Activated T-cell treated with anti-CD3 and anti-CD28 coated beads, Interleukin-2, amount 50 U/mL, for 4 hours (primary cell): ENCODE results near the gene FAXC. TPM values are rescaled to one million over a fixed set of nuclear protein-coding genes. Genes with fewer than 3 reads are reported as not detected.

ENCODE experiments used
- ATAC-seq, 2 donors: fragments of 200-7000 bp; cut with Tn5 transposase; one replicate each; pipeline ENCODE4 v1.10.0; 2021
- DNase-seq: peaks from one replicate; pipeline ENCODE4 v3.0.0-alpha.2; 2020
- H3K27me3 Mint-ChIP-seq: one replicate; pipeline ENCODE4 v1.8.0; 2021; ENCODE audit warnings: low read depth, mixed read lengths
- H3K36me3 Mint-ChIP-seq: one replicate; pipeline ENCODE4 v1.8.0; 2022; ENCODE audit warnings: mixed read lengths; ENCODE audit not compliant: insufficient read depth
- H3K4me1 Mint-ChIP-seq: one replicate; pipeline ENCODE4 v1.8.0; 2021; ENCODE audit warnings: low read depth, mixed read lengths
- H3K4me3 Mint-ChIP-seq: one replicate; pipeline ENCODE4 v1.8.0; 2021; ENCODE audit warnings: mild to moderate bottlenecking, moderate library complexity, mixed read lengths
- H3K9me3 Mint-ChIP-seq: one replicate; pipeline ENCODE4 v1.8.0; 2021; ENCODE audit warnings: mixed read lengths
- total RNA-seq, 3 donors: library from RNA; stranded (reverse); gene quantifications; one replicate each; pipeline ENCODE4 v1.2.1, GENCODE V29; 2021

Gene FAXC
- total RNA-seq, 3 donors from 2014 or later, result not detected

DNA sequence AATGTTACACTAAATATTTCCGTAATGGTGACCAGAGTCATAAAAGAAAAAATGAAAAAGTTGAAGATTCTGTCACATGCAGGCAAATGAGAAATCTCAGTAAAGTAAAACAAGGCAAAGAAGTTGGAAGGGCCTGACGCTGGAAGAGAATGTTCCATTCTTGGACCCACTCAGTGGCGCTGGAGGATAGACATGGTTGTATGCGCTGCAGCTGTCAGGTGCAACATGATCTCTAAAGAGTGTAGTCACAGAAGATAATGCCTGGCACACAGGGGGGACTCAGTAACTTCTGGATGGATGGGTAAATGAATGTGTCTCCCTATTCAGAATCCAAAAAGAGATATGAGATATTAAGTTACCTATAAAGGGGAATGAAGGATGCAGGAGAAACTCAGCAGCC is 116.3 kb downstream of the FAXC start:
- ATAC-seq, result no peak
- H3K9me3 Mint-ChIP-seq, result no peaks in the 10 kb centered on the region

DNA sequence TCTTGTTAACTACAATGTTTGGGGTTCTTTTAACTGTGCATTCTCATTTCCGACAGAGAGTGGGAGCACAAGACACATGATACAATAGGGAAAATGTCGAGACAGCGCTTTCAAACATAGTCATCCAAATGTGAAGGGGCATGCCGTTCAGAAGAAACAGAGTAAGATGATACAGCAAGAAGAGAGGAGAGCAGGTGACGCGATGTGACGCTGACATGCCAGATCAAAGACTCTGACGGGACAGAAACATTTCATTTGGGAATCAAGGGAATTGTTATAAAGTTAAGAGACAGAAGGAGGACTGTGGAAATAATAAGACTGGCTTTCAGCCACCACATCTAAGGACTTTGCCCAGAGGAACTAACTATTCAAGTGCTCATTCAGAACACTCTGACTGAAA is 117.4 kb downstream of the FAXC start:
- no peaks in the 10 kb centered on the region for H3K36me3 Mint-ChIP-seq
- no peaks in the 10 kb centered on the region for H3K9me3 Mint-ChIP-seq
- ATAC-seq (no peak), DNase-seq (no peak)
- peaks cover 10% of the 10 kb centered on the region for H3K27me3 Mint-ChIP-seq
- H3K4me1 Mint-ChIP-seq, result no peaks in the 10 kb centered on the region
- no peak overlapping the region for H3K4me3 Mint-ChIP-seq

More for the DNA sequence above, 116.3 kb downstream of the FAXC start:
- no peaks in the 10 kb centered on the region for H3K4me1 Mint-ChIP-seq
- no peaks in the 10 kb centered on the region for H3K36me3 Mint-ChIP-seq
- no peak for DNase-seq
- no peak overlapping the region for H3K4me3 Mint-ChIP-seq
- peaks cover 13% of the 10 kb centered on the region for H3K27me3 Mint-ChIP-seq

DNA sequence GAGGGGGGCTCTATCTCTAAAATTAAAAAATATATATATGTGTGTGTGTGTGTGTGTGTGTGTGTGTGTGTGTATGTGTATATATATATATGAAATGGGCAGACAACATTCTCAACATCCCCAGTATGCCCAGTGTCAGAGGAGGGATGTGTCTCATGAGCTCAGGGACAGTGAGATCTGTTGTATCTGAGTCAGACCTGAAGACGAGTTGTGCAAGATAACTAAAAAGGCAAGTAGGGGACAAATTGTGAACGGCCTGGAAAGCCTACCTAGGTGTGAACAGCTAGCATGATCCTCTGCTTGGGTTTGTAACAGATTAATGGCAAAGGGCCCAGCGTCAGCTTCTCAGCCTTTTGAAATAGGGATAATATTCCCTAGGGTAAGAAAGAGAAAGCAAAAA is 124.3 kb downstream of the FAXC start:
- H3K9me3 Mint-ChIP-seq, result no peaks in the 10 kb centered on the region
- no peak for ATAC-seq

More for the DNA sequence above, 124.3 kb downstream of the FAXC start:
- no peaks in the 10 kb centered on the region for H3K4me1 Mint-ChIP-seq
- no peaks in the 10 kb centered on the region for H3K27me3 Mint-ChIP-seq
- H3K36me3 Mint-ChIP-seq, result no peaks in the 10 kb centered on the region
- no peak overlapping the region for H3K4me3 Mint-ChIP-seq
- no peak for DNase-seq

Other genes starting within 250 kb of the FAXC start
- gene COQ3, start 44.5 kb upstream of the FAXC start, total RNA-seq, result 10 to 100 TPM; 18.3 to 23.3 (median 18.6) TPM
- 10 to 100 TPM; 73.7 to 80.0 (median 76.4) TPM for gene PNISR, start 75.6 kb upstream of the FAXC start, total RNA-seq
- gene USP45, start 165.7 kb upstream of the FAXC start, total RNA-seq, result 10 to 100 TPM in 2 of 3 donors, 1 to 10 TPM in 1; 10.0 to 10.2 (median 10.1) TPM
- 10 to 100 TPM; 77.9 to 83.7 (median 78.1) TPM for gene CCNC, start 219.0 kb upstream of the FAXC start, total RNA-seq